GM13976 (cell line): ENCODE measurements around the gene ETNK2.

ENCODE experiments used
- DNase-seq: peaks from one replicate; pipeline ENCODE4 v3.0.0; 2012; ENCODE audit warnings: low spot score
- in situ Hi-C: fragments of 300-500 bp; cut with MboI; formaldehyde crosslinking; loops from one replicate; pipeline ENCODE4 v1.12.0; 2022; ENCODE audit warnings: low sequenced_read_pairs, mixed read lengths, inconsistent platforms; ENCODE audit not compliant: unreplicated experiment
- TF ChIP-seq, protein P1 (sequence below): IDR thresholded peaks from 2 replicates; pipeline ENCODE4 v1.5.1; 2012; ENCODE audit warnings: borderline replicate concordance, mild to moderate bottlenecking; ENCODE audit not compliant: insufficient read depth; ENCODE audit errors: extremely low read depth, missing control alignments, control extremely low read depth

ETNK2 gene

DNA sequence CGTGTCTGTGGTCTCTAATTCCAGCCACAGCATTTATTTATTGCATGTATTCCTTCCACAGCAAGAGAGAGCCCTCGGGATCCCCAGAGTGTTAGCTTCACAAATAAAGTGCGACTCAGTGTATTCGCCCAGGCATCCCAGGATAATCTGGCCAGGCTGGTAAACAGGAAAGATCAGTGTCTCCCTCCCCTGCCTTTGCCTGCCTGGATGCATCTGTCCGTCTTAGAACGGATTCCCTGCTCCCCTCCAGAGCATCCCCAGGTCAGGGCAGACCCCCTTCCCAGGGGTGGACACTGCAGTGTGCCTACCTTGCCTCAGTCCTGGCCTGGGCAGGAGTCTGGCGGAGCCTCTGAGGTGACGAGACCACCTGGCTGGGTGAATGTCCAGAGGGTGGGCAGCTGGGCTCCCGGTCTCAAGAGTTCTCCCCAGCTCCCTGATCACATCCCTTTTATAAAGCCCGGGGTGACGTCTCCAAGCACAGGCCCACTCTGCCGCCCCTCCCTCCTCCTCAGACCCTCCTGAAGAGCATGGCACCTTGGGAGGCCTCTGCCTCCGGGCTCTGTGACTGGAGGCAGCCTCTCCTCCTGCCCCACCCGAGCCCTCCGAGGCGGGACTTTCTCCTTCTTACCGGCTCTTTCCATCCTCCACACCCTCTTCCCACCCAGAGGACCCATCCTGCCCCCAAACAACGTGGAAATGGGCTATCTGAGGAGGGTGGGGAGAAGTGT is 44.4 kb upstream of the ETNK2 start, which contains the start of gene KISS1:
Gene KISS1, minus strand, starts transcription at position 424 of the 728 bp plus-strand sequence. CDS start 3,615 bp downstream, outside the sequence.
- no peak for DNase-seq
- in situ Hi-C loops: no loop called here
- TF ChIP-seq, protein P1, sequence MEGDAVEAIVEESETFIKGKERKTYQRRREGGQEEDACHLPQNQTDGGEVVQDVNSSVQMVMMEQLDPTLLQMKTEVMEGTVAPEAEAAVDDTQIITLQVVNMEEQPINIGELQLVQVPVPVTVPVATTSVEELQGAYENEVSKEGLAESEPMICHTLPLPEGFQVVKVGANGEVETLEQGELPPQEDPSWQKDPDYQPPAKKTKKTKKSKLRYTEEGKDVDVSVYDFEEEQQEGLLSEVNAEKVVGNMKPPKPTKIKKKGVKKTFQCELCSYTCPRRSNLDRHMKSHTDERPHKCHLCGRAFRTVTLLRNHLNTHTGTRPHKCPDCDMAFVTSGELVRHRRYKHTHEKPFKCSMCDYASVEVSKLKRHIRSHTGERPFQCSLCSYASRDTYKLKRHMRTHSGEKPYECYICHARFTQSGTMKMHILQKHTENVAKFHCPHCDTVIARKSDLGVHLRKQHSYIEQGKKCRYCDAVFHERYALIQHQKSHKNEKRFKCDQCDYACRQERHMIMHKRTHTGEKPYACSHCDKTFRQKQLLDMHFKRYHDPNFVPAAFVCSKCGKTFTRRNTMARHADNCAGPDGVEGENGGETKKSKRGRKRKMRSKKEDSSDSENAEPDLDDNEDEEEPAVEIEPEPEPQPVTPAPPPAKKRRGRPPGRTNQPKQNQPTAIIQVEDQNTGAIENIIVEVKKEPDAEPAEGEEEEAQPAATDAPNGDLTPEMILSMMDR: no peak

DNA sequence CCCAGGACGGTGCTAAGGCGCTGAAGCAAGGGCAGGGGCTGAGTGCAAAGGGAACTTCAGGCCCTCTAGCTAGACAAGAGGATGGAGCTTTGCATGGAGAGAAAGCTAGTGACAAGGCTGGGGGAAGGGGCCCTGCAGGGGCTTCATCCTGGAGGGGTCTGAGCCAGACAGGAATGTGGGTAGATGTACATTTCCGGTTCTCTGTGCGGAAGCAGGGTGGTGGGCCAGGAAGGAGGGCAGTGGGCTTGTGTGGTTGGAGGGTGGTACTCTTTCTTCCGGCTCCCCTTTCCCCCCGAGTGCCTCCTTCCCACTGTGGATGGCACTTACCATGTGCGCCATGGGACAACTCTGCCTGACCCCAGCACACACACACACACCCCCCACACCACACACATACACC is 42.9 kb upstream of the ETNK2 start:
- no peak for DNase-seq
- in situ Hi-C loops: no loop called here
- TF ChIP-seq, protein P1: no peak

DNA sequence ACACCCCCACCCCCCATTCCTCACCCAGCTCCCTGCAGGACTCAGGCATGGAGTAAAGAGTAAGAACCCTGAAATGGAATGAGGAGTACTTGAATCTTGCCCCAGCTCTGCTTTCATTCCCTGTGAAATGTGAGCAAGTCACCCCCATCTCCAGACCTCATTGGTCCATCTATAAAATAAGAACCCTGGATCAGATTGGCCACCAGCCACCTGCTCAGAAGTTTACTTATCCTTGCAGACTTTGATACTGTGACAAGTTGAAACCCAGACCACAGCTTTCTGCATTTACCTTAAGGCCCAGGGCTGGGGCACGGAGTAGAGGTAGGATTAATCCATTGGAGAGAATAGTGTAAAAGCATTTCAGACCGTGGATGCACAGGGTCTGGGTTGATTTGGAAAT is 42.2 kb upstream of the ETNK2 start:
- in situ Hi-C loops: no loop called here
- TF ChIP-seq, protein P1: no peak

DNA sequence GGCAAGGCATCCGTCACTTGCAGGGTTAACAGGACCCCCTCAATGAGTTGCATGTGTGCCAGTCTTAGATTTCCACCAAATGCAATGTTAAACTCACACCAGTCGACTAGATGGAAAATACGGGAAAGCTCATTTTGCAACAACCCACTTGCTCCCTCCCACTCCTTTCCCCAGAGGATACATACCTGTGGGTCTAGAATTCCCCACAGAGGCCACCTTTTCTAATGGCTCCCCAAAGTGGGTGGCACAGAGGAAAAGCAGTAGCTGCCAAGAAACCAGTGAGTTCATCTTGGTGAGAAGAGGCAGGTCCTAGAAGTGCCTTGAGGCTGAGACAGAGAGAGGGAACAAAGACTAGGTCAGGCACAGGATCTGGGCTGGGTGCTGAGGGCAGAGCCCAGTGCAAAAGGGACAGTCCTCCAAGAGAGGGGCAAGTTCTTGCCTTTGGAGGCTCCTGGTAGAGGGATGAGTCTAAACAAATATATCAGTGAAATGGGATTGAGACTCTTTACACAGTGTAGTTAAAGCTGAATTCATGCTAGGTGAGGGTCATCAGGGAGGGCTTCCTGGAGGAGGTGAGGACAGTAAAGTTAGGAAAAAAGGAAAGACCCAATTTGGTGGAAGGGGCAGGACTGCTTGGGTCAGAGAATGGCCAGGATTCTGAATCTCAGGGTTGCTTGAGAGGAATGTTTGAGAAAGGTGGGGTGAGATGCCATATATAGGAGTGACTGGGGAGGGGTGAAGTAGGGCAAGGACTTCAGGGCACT is 40.9 kb upstream of the ETNK2 start:
- TF ChIP-seq, protein P1: no peak
- no peak for DNase-seq
- in situ Hi-C loops: no loop called here

More for the DNA sequence above, 42.2 kb upstream of the ETNK2 start:
- DNase-seq: no peak

DNA sequence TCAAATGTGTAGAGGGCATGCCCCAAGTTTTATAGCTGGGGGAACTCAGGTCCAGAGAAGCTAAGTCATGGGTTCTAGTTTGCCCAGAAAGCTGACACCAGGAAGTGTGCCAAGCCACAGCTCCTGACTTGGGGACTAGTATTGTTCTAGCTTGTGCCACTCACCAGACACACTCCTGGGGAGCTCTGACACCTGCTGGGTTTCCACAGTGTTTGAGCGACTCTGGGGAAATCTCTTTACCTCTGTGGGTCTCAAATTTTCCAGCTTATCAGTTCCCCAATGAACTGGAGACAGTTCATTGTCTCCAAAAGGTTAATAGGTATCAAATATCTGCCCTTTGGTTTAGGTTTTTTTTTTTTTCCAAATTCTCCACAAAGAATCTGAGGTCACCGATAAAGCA is 40.2 kb upstream of the ETNK2 start:
- in situ Hi-C loops: no loop called here
- TF ChIP-seq, protein P1: no peak
- DNase-seq: no peak

DNA sequence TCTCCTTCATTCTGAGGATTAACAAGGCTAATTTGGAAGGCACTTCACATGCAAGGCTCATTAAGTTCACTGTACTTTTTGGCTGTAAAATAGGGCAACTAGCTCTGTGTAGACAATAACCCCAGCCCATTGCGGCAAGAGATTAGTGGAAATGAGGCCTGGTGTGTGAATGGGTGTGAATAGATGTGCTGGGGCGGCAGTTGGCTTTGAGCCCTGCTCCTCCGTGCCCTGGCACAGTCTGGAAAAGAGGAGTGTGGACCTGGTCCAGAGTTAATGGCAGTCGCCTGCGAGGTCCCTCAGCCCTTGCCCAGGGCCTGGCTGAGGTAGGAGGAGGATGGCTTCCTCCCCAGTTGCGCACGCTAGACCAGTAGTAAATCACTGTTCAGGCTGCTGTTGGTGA is 39.6 kb upstream of the ETNK2 start:
- in situ Hi-C loops: no loop called here
- TF ChIP-seq, protein P1: no peak
- DNase-seq: no peak
